ENCODE measurements around the gene PCP4L1.
A peak's percentile ranks its signal among the peaks of the same experiment; 100 is the strongest.

Gene PCP4L1

DNA sequence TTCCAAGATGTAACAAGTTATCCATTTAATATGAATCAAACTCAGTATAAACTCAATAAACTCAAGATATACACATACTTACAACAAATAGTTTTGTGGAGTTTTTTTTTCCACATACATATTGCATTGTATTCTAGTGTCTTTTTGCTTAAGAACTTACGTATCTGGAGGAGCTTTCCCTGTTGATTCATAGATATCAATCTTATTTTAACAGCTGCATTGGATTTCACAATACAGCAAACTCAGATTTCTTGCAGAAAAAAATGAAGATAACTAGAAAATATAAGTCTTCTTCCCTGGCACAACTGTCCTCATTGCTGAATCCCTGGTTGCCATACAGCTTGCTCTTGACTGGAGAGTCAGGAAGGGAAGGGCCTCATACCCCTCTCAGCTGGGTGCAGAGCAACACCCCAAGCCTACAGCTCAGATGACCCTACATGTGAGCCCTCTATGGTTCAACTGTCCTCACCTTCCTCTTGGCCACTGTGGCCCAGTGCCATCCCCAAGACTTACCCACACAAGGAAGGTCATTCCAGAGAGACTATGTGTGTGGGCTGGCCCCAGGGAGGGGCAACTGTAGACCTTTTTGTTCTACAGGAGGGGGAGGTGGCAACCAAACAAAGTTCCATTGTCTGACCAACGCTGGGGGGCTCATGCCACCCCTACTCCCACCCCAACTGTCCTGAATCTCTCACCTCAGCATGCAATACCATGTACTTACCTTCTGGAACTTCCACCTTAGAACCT is 49.5 kb downstream of the PCP4L1 start (continued):
- TF ChIP-seq, protein P1, sequence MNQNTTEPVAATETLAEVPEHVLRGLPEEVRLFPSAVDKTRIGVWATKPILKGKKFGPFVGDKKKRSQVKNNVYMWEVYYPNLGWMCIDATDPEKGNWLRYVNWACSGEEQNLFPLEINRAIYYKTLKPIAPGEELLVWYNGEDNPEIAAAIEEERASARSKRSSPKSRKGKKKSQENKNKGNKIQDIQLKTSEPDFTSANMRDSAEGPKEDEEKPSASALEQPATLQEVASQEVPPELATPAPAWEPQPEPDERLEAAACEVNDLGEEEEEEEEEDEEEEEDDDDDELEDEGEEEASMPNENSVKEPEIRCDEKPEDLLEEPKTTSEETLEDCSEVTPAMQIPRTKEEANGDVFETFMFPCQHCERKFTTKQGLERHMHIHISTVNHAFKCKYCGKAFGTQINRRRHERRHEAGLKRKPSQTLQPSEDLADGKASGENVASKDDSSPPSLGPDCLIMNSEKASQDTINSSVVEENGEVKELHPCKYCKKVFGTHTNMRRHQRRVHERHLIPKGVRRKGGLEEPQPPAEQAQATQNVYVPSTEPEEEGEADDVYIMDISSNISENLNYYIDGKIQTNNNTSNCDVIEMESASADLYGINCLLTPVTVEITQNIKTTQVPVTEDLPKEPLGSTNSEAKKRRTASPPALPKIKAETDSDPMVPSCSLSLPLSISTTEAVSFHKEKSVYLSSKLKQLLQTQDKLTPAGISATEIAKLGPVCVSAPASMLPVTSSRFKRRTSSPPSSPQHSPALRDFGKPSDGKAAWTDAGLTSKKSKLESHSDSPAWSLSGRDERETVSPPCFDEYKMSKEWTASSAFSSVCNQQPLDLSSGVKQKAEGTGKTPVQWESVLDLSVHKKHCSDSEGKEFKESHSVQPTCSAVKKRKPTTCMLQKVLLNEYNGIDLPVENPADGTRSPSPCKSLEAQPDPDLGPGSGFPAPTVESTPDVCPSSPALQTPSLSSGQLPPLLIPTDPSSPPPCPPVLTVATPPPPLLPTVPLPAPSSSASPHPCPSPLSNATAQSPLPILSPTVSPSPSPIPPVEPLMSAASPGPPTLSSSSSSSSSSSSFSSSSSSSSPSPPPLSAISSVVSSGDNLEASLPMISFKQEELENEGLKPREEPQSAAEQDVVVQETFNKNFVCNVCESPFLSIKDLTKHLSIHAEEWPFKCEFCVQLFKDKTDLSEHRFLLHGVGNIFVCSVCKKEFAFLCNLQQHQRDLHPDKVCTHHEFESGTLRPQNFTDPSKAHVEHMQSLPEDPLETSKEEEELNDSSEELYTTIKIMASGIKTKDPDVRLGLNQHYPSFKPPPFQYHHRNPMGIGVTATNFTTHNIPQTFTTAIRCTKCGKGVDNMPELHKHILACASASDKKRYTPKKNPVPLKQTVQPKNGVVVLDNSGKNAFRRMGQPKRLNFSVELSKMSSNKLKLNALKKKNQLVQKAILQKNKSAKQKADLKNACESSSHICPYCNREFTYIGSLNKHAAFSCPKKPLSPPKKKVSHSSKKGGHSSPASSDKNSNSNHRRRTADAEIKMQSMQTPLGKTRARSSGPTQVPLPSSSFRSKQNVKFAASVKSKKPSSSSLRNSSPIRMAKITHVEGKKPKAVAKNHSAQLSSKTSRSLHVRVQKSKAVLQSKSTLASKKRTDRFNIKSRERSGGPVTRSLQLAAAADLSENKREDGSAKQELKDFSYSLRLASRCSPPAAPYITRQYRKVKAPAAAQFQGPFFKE (tag by site-specific recombination; IDR thresholded peaks at IDR 0.05; ENCODE audit: borderline replicate concordance), result no peak
- TF ChIP-seq EGR2 (tag by site-specific recombination; IDR thresholded peaks at IDR 0.05; ENCODE audit: low read depth), result no peak
- TF ChIP-seq GLIS1 (tag by site-specific recombination; IDR thresholded peaks at IDR 0.05), result no peak
- no peak for TF ChIP-seq ZNF792 (tag by site-specific recombination; IDR thresholded peaks at IDR 0.05)
- TF ChIP-seq KLF1 (tag by site-specific recombination; IDR thresholded peaks at IDR 0.05), result no peak
- TF ChIP-seq ZNF610 (tag by site-specific recombination; IDR thresholded peaks at IDR 0.05; ENCODE audit: borderline replicate concordance), result no peak
- TF ChIP-seq ZNF473 (tag by site-specific recombination; IDR thresholded peaks at IDR 0.05), result no peak
- TF ChIP-seq ZBTB48 (tag by site-specific recombination; IDR thresholded peaks at IDR 0.05), result no peak

DNA sequence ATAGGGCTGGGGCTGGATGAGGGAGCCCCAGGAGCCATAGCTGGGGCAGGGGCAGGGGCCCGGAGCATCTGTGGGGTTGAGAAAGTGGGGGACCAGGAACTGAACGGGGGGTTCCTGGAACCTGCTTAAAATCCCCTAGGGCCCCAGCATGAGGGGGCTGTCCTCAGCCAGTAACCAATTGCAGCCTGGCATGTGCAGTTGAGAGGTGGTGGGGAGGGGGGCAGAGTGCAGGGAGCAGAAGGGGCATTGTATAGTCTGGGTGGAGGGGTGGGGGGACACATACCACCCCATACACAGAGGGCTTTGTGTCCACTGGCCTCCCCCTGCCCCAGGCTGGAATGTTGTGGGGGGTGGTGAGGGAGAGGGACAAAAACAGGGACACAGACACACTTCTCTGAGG is 51.3 kb downstream of the PCP4L1 start, which contains the start of gene MPZ:
Gene MPZ, minus strand, starts transcription at position 101 of the 400 bp plus-strand sequence. Its CDS starts 63 bp downstream, at position 38.
- TF ChIP-seq GLI4 (tag by site-specific recombination; IDR thresholded peaks at IDR 0.05) (no peak), ZNF776 (tag by site-specific recombination; IDR thresholded peaks at IDR 0.05; ENCODE audit: borderline replicate concordance) (no peak), TRIM28 (IDR thresholded peaks at IDR 0.05; ENCODE audit: borderline replicate concordance, low read length) (no peak), ZBTB20 (tag by site-specific recombination; IDR thresholded peaks at IDR 0.05) (0 out of 2 replicates have a peak, but pooled peaks have one; percentile 19), ZNF335 (tag by site-specific recombination; conservative IDR thresholded peaks at IDR 0.05) (no peak), ZBTB7A (tag by site-specific recombination; IDR thresholded peaks at IDR 0.05; ENCODE audit: low read depth) (no peak), OVOL3 (tag by site-specific recombination; IDR thresholded peaks at IDR 0.05) (no peak)
- TF ChIP-seq, protein P2, sequence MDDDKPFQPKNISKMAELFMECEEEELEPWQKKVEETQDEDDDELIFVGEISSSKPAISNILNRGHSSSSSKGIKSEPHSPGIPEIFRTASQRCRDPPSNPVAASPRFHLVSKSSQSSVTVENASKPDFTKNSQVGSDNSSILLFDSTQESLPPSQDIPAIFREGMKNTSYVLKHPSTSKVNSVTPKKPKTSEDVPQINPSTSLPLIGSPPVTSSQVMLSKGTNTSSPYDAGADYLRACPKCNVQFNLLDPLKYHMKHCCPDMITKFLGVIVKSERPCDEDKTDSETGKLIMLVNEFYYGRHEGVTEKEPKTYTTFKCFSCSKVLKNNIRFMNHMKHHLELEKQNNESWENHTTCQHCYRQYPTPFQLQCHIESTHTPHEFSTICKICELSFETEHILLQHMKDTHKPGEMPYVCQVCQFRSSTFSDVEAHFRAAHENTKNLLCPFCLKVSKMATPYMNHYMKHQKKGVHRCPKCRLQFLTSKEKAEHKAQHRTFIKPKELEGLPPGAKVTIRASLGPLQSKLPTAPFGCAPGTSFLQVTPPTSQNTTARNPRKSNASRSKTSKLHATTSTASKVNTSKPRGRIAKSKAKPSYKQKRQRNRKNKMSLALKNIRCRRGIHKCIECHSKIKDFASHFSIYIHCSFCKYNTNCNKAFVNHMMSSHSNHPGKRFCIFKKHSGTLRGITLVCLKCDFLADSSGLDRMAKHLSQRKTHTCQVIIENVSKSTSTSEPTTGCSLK (tag by site-specific recombination; IDR thresholded peaks at IDR 0.05), result no peak
- H3K36me3 ChIP-seq (ENCODE audit: control insufficient read depth in 2 of 2, insufficient read depth in 1 of 2, low read length in 2 of 2), result no peaks in the 10 kb centered on the region
- CTCF ChIA-PET, result interaction anchor here (1.3 kb wide), 1 partner anchor 84 kb away, joined by 4 read pairs; the partner anchor contains the start of gene TOMM40L
- POLR2A ChIA-PET, result no interaction called here
- H3K9me3 ChIP-seq (ENCODE audit: control insufficient read depth, insufficient read depth, low read depth, low read length), result no peaks in the 10 kb centered on the region
- H3K4me1 ChIP-seq (ENCODE audit: control insufficient read depth, insufficient read depth, low read length), result peaks cover 2% of the 10 kb centered on the region
- H3K27ac ChIP-seq (ENCODE audit: extremely low read depth, low read depth, low read length), result no peak within 1 kb of the TSS
- no peak within 1 kb of the TSS for H3K4me3 ChIP-seq (ENCODE audit: low read depth, low read length)

Measured in HEK293 (cell line).